Stimulated activated CD4-positive, alpha-beta T cell treated with anti-CD3 and anti-CD28 coated beads, Interleukin-4, amount 100 ng/mL, for 48 hours (primary cell): ENCODE measurements around the gene CARMIL1.
"Not testable (repeated sequence)": the region's sequence is repeated elsewhere in the genome, so short reads cannot be mapped to it uniquely, and the experiment has no call there.

ENCODE experiments used
- DNase-seq, 2 donors: peaks; one replicate each; pipeline ENCODE4 v3.0.0-alpha.2; 2020; ENCODE audit warnings: low read depth in 2 of 2

The CARMIL1 gene

GRCh38 chr6:25369433-25370177 lies 90.4 kb downstream of the CARMIL1 start:
- DNase-seq, result peak in 1 of 2 donors; percentile 9

GRCh38 chr6:25370178-25371036 lies 91.2 kb downstream of the CARMIL1 start:
- DNase-seq, result peak in 1 of 2 donors; percentile 7

GRCh38 chr6:25371037-25371347 lies 91.8 kb downstream of the CARMIL1 start:
- DNase-seq, result no peak

- DNase-seq, result no peak
Observed at GRCh38 chr6:25375125-25375524, 96.0 kb downstream of the CARMIL1 start.

GRCh38 chr6:25377664-25378063 lies 98.5 kb downstream of the CARMIL1 start:
- DNase-seq, result no peak

GRCh38 chr6:25381077-25381476 lies 101.9 kb downstream of the CARMIL1 start:
- DNase-seq, result no peak

GRCh38 chr6:25382476-25382875 lies 103.3 kb downstream of the CARMIL1 start:
- not testable (repeated sequence) for DNase-seq

GRCh38 chr6:25384234-25384633 lies 105.1 kb downstream of the CARMIL1 start:
- no peak for DNase-seq

- DNase-seq, result no peak
Observed at GRCh38 chr6:25384967-25385366, 105.8 kb downstream of the CARMIL1 start.

GRCh38 chr6:25387483-25387882 lies 108.3 kb downstream of the CARMIL1 start:
- DNase-seq, result no peak

GRCh38 chr6:25387911-25388310 lies 108.7 kb downstream of the CARMIL1 start:
- DNase-seq, result no peak

- no peak for DNase-seq
Observed at GRCh38 chr6:25388776-25389175, 109.6 kb downstream of the CARMIL1 start.

- DNase-seq, result no peak
Observed at GRCh38 chr6:25389471-25389870, 110.3 kb downstream of the CARMIL1 start.

GRCh38 chr6:25392372-25392771 lies 113.2 kb downstream of the CARMIL1 start:
- no peak for DNase-seq

- DNase-seq, result no peak
Observed at GRCh38 chr6:25395731-25396130, 116.6 kb downstream of the CARMIL1 start.

- no peak for DNase-seq
Observed at GRCh38 chr6:25397406-25397805, 118.2 kb downstream of the CARMIL1 start.

- no peak for DNase-seq
Observed at GRCh38 chr6:25399885-25400284, 120.7 kb downstream of the CARMIL1 start.

- no peak for DNase-seq
Observed at GRCh38 chr6:25401711-25402110, 122.5 kb downstream of the CARMIL1 start.

- DNase-seq, result no peak
Observed at GRCh38 chr6:25402125-25402524, 123.0 kb downstream of the CARMIL1 start.

- DNase-seq, result no peak
Observed at GRCh38 chr6:25403150-25403549, 124.0 kb downstream of the CARMIL1 start.

GRCh38 chr6:25404091-25404490 lies 124.9 kb downstream of the CARMIL1 start:
- DNase-seq, result no peak

GRCh38 chr6:25404693-25405169 lies 125.6 kb downstream of the CARMIL1 start:
- no peak for DNase-seq

GRCh38 chr6:25405442-25405841 lies 126.3 kb downstream of the CARMIL1 start:
- DNase-seq, result no peak
